VCaP (cell line): Measurements from ENCODE around the gene RARA.

ENCODE experiments used
- H3K27ac ChIP-seq: fragments of 450-650 bp; 2 replicates; pipeline ENCODE4 v1.5.1; 2017
- CTCF ChIP-seq: fragments of 450-650 bp; conservative IDR thresholded peaks from 2 replicates; pipeline ENCODE4 v1.5.1; 2017; ENCODE audit warnings: mild to moderate bottlenecking, moderate library complexity

Gene RARA

GRCh38 chr17:40278414-40278813 lies 30.6 kb upstream of the RARA start:
- no peak for TF ChIP-seq CTCF
- no peak overlapping the region for H3K27ac ChIP-seq

- TF ChIP-seq CTCF: no peak
- no peak overlapping the region for H3K27ac ChIP-seq
These were observed 29.6 kb upstream of the RARA start for GRCh38 chr17:40279402-40279801.

GRCh38 chr17:40281663-40282062 lies 27.3 kb upstream of the RARA start:
- TF ChIP-seq CTCF: no peak
- H3K27ac ChIP-seq: no peak overlapping the region

- no peak for TF ChIP-seq CTCF
These were observed 25.3 kb upstream of the RARA start for GRCh38 chr17:40283662-40284061.

GRCh38 chr17:40284085-40284713 lies 24.8 kb upstream of the RARA start:
- peak; percentile 55 for TF ChIP-seq CTCF
- peak overlapping the region; percentile 93 for H3K27ac ChIP-seq

More at GRCh38 chr17:40283662-40284061, 25.3 kb upstream of the RARA start:
- peak overlapping the region; percentile 93 for H3K27ac ChIP-seq

GRCh38 chr17:40286473-40286872 lies 22.5 kb upstream of the RARA start:
- H3K27ac ChIP-seq: no peak overlapping the region; the same call in 1 of the 2 replicates
- no peak for TF ChIP-seq CTCF

- peak overlapping the region; percentile 78 for H3K27ac ChIP-seq
- no peak for TF ChIP-seq CTCF
These were observed 21.9 kb upstream of the RARA start for GRCh38 chr17:40287159-40287493.
